ENCODE data around the gene EIF3M.
"Not testable (repeated sequence)": the region's sequence is repeated elsewhere in the genome, so short reads cannot be mapped to it uniquely, and the experiment has no call there.

Gene EIF3M

GRCh38 chr11:32597921-32598320 is 14.3 kb downstream of the EIF3M start:
- DNase-seq: no peak

GRCh38 chr11:32602657-32603415 is 19.2 kb downstream of the EIF3M start:
- DNase-seq: no peak

GRCh38 chr11:32606220-32606619 is 22.6 kb downstream of the EIF3M start:
- no peak for DNase-seq

- not testable (repeated sequence) for DNase-seq
These were observed 25.2 kb downstream of the EIF3M start for GRCh38 chr11:32608826-32609225.

- DNase-seq: no peak
These were observed 27.2 kb downstream of the EIF3M start for GRCh38 chr11:32610797-32611352.

- DNase-seq: no peak
These were observed 30.0 kb downstream of the EIF3M start for GRCh38 chr11:32613500-32614151.

GRCh38 chr11:32615422-32615821 is 31.8 kb downstream of the EIF3M start:
- DNase-seq: no peak

GRCh38 chr11:32616903-32617302 is 33.3 kb downstream of the EIF3M start:
- DNase-seq: no peak

GRCh38 chr11:32630844-32631243 is 47.2 kb downstream of the EIF3M start:
- DNase-seq: no peak

GRCh38 chr11:32635819-32636218 is 52.2 kb downstream of the EIF3M start:
- no peak for DNase-seq

- DNase-seq: no peak
These were observed 57.7 kb downstream of the EIF3M start for GRCh38 chr11:32641361-32641760.

GRCh38 chr11:32643526-32643925 is 59.9 kb downstream of the EIF3M start:
- DNase-seq: no peak

Measured in NCI-H345 (cell line).